Retinal pigment epithelial cell (primary cell): ENCODE measurements around the gene CHI3L1.

Source experiments
- DNase-seq: peaks from one replicate; pipeline ENCODE4 v3.0.0-alpha.2; 2010; ENCODE audit warnings: low read depth
- H3K4me3 ChIP-seq: 2 replicates; pipeline ENCODE4 v1.5.1; 2011; ENCODE audit warnings: mild to moderate bottlenecking, low read length, control low read depth, moderate library complexity
- TF ChIP-seq, protein P1 (sequence below): conservative IDR thresholded peaks from 2 replicates; pipeline ENCODE4 v1.5.1; 2011; ENCODE audit warnings: low read depth, low read length, control low read depth, inconsistent platforms

The CHI3L1 gene

DNA sequence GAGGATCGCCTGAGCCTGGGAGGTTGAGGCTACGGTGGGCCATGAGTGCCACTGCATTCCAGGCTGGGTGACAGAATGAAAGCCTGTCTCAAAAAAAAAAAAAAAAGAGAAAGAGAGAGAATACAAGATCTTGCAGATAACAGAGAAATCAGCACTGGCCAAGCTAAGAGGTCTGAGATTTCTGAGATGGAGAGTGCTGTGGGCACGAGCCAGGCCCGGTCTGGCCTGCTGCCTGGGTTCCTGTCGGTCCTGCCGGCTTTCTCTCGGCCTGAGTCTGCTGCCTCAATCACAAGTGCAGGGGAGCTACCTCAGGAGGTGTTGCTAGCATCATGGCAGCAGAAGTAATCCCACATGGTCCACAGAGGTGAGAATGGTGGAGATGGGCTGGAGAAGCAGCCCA is 40.0 kb downstream of the CHI3L1 start:
- TF ChIP-seq, protein P1, sequence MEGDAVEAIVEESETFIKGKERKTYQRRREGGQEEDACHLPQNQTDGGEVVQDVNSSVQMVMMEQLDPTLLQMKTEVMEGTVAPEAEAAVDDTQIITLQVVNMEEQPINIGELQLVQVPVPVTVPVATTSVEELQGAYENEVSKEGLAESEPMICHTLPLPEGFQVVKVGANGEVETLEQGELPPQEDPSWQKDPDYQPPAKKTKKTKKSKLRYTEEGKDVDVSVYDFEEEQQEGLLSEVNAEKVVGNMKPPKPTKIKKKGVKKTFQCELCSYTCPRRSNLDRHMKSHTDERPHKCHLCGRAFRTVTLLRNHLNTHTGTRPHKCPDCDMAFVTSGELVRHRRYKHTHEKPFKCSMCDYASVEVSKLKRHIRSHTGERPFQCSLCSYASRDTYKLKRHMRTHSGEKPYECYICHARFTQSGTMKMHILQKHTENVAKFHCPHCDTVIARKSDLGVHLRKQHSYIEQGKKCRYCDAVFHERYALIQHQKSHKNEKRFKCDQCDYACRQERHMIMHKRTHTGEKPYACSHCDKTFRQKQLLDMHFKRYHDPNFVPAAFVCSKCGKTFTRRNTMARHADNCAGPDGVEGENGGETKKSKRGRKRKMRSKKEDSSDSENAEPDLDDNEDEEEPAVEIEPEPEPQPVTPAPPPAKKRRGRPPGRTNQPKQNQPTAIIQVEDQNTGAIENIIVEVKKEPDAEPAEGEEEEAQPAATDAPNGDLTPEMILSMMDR: no peak
- no peak for DNase-seq
- H3K4me3 ChIP-seq: no peak overlapping the region

DNA sequence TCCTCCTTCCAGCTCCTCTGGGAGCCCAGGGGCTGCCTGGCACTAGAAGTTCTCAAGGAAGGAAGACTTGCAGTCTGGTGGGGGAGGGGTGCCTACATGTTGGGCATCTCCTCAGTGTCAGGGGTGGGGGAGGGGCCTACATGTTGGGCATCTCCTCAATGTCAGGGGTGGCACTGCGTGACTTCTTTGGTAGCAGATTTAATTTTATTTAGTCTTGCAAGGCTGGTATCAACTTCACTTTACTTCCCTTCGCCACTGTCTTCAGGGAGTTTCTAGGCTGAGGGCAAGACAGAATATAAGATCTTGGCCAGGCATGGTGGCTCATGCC is 40.5 kb downstream of the CHI3L1 start:
- H3K4me3 ChIP-seq: no peak overlapping the region
- TF ChIP-seq, protein P1: no peak
- DNase-seq: no peak

DNA sequence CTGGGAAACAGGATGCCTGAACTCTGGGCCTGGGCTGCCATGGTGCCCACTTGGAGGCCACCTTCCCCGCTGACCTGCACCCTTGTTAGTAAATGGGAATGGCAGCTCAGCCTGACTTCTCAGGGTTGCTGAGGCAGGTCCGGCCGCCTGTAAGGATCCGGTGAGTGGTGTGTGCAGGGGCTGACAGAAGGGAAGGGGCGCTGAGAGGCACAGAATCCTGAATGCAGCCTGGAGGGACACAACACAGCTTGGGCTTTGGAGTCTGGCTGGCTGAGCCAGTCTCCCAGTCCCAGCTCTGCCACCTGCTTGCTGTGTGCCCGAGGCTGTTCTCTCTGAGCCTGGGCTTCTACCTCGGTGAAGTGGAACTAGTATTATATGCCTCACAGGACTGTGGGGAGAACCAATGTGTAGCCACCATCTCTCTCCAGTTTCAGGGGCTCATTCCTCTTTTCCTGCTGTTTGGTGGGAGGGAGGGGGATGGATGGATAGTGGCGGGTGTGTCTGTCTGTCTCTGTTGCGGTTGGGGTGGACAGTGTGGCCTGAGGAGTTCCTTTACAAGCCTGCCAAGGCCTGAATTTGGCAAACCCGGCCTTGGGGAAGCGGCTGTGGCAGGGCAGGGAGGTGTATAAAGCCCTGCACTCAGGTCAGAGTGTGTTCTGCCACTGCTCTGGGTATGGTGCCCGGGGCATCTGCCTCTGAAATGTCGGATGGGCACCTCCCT is 41.0 kb downstream of the CHI3L1 start:
- no peak overlapping the region for H3K4me3 ChIP-seq
- TF ChIP-seq, protein P1: no peak

DNA sequence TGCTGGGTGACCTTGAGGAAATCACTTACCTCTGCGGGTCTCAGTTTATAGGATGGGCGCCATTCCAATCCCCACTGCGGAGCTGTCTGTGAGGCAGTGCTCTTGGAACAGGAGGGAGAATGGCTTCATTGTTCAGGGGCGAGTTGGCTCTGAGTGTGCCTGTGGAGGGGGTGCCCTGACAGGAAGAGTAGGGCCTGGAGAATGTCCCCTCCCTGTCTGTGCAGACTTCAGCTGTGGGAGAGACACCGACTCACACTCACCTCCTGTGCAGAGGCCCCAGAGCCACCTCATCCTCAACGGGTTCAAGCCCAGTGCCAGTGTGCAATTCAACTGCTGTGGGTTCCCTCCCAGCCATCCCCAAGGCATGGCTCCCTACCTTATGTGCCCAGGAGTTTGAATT is 41.8 kb downstream of the CHI3L1 start:
- TF ChIP-seq, protein P1: no peak
- DNase-seq: no peak
- H3K4me3 ChIP-seq: no peak overlapping the region

More for the DNA sequence above, 41.0 kb downstream of the CHI3L1 start:
- DNase-seq: no peak

DNA sequence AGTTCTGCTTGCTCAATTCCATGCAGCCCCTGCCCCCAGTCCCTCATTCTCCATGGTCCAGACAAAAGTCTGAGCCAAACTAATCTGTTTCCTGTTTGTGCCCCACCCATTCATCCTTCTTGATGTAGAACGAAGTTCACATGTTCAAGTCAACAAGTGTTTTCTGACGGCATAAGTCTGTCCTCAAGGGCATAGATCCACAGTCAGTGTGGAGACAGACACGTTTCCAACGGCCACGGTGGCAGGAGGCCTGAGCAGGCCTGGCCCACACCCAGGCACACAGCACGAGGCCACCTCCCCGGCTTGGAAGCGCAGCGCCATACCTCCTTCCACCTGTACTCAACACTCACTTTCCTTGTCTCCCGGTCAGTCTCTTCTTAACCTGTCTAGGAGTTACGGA is 42.9 kb downstream of the CHI3L1 start:
- H3K4me3 ChIP-seq: no peak overlapping the region
- no peak for DNase-seq
- TF ChIP-seq, protein P1: no peak

DNA sequence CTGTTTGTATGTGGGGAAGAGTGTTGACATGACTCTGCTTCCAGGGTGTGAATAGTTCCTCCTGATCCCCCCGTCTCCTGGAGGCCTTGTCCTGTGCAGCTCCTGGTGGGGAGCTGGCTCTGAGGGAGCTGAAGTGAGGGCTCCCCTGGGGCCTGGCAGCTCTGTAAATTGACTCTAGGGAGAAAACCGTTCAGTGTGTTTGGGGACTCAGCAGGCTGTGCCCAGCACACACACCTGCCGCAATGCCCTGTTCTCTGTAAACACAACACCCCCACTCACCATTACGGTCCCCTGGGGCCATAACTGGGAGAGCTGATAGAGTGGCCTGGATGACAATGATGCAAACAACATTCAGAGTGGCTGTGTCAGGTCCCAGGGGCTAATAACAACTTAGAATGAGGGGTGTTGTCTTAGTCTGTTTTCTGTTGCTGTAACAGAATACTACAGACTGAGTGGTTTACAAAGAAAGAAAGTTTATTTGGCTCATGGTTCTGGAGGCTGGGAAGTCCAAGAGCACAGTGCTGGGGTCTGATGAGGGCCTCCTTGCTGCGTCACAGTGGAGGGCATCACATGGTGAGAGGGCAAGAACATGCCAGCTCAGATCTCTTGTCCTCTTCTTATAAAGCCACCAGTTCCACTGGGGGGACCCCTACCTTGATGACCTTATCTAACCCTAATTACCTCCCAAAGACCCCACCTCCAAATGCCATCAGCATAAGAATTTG is 43.7 kb downstream of the CHI3L1 start:
- no peak for DNase-seq
- TF ChIP-seq, protein P1: no peak
- no peak overlapping the region for H3K4me3 ChIP-seq

DNA sequence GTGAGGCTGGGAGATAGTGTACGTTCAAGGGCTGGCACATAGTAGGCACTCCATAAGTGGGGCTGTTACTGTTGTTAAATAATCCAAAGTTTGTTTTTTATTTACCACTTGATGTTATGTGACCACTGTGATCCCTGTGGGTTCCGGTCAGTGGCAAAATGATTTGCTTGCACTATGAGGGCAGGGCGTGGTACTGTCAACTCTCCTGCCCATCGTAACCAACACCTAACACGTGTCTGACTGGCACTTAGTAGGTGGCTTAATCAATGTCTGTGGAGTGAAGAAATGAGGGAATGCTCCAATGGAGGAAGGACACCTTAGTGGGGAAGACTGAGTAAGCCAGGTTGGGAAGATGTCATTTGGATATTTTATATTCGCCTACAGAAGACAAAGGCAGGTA is 44.4 kb downstream of the CHI3L1 start:
- no peak for DNase-seq
- TF ChIP-seq, protein P1: no peak
- no peak overlapping the region for H3K4me3 ChIP-seq
